SK-N-SH (cell line): ENCODE data around the gene ARHGEF37.

Experiments
- CHD2 ChIP-seq: fragments of 150-350 bp; IDR thresholded peaks from 2 replicates; pipeline ENCODE4 v1.6.1; 2018; ENCODE audit warnings: low read length; ENCODE audit not compliant: partially characterized antibody
- EP300 ChIP-seq, 2 experiments: IDR thresholded peaks; 2 replicates each; pipeline versions ENCODE4 v1.4.0 to v1.6.1; 2012; ENCODE audit warnings: borderline replicate concordance in 1 of 2, low read depth in 1 of 2, low read length in 1 of 2
- GATA2 ChIP-seq: sonication (generic); formaldehyde crosslinking; IDR thresholded peaks from 2 replicates; pipeline ENCODE4 v1.5.0; 2020; ENCODE audit warnings: mild to moderate bottlenecking, missing genetic modification reagents
- JUND ChIP-seq: IDR thresholded peaks from 2 replicates; pipeline ENCODE4 v1.4.0; 2012
- NFIC ChIP-seq: IDR thresholded peaks from 2 replicates; pipeline ENCODE4 v1.4.0; 2012; ENCODE audit warnings: borderline replicate concordance
- NRF1 ChIP-seq: IDR thresholded peaks from 2 replicates; pipeline ENCODE4 v1.6.1; 2012; ENCODE audit warnings: low read depth, mild to moderate bottlenecking, low read length
- POLR2AphosphoS5 ChIP-seq: IDR thresholded peaks from 2 replicates; pipeline ENCODE4 v1.6.1; 2012; ENCODE audit warnings: low read depth, low read length
- RAD21 ChIP-seq: IDR thresholded peaks from 2 replicates; pipeline ENCODE4 v1.6.1; 2012; ENCODE audit warnings: mild to moderate bottlenecking, low read length
- RXRA ChIP-seq: IDR thresholded peaks from 2 replicates; pipeline ENCODE4 v1.4.0; 2012; ENCODE audit warnings: low read depth, mild to moderate bottlenecking, borderline replicate concordance
- YY1 ChIP-seq: IDR thresholded peaks from 2 replicates; pipeline ENCODE4 v1.4.0; 2012; ENCODE audit warnings: low read depth, mild to moderate bottlenecking
- ZBTB33 ChIP-seq: IDR thresholded peaks from 2 replicates; pipeline ENCODE4 v1.4.0; 2012; ENCODE audit warnings: low read depth, borderline replicate concordance
- TF ChIP-seq, protein P1 (sequence below): fragments of 200-600 bp; sonication (generic); IDR thresholded peaks from 2 replicates; pipeline ENCODE4 v1.6.1; 2017; ENCODE audit warnings: antibody characterized with exemption, mild to moderate bottlenecking, moderate library complexity
- TF ChIP-seq, protein P2 (sequence below): fragments of 150-350 bp; IDR thresholded peaks from 2 replicates; pipeline ENCODE4 v1.6.1; 2017; ENCODE audit warnings: antibody characterized with exemption, low read length, low read depth, borderline replicate concordance
- TF ChIP-seq, protein P3 (sequence below): IDR thresholded peaks from 2 replicates; pipeline ENCODE4 v1.6.1; 2012; ENCODE audit warnings: mild to moderate bottlenecking, low read depth, low read length, moderate library complexity

GRCh38 chr5:149581931-149582768 lies 852 bp downstream of the ARHGEF37 start:
- TF ChIP-seq, protein P1, sequence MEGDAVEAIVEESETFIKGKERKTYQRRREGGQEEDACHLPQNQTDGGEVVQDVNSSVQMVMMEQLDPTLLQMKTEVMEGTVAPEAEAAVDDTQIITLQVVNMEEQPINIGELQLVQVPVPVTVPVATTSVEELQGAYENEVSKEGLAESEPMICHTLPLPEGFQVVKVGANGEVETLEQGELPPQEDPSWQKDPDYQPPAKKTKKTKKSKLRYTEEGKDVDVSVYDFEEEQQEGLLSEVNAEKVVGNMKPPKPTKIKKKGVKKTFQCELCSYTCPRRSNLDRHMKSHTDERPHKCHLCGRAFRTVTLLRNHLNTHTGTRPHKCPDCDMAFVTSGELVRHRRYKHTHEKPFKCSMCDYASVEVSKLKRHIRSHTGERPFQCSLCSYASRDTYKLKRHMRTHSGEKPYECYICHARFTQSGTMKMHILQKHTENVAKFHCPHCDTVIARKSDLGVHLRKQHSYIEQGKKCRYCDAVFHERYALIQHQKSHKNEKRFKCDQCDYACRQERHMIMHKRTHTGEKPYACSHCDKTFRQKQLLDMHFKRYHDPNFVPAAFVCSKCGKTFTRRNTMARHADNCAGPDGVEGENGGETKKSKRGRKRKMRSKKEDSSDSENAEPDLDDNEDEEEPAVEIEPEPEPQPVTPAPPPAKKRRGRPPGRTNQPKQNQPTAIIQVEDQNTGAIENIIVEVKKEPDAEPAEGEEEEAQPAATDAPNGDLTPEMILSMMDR, result no peak
- TF ChIP-seq CHD2 (no peak), JUND (no peak), ZBTB33 (no peak), NRF1 (no peak), YY1 (no peak), POLR2AphosphoS5 (no peak), EP300 (IDR thresholded peaks at IDR 0.05; ENCODE audit: borderline replicate concordance in 1 of 2, low read depth in 1 of 2, low read length in 1 of 2) (no peak), RAD21 (no peak), GATA2 (CRISPR knock-in tag) (no peak), RXRA (no peak), NFIC (no peak)
- TF ChIP-seq, protein P2, sequence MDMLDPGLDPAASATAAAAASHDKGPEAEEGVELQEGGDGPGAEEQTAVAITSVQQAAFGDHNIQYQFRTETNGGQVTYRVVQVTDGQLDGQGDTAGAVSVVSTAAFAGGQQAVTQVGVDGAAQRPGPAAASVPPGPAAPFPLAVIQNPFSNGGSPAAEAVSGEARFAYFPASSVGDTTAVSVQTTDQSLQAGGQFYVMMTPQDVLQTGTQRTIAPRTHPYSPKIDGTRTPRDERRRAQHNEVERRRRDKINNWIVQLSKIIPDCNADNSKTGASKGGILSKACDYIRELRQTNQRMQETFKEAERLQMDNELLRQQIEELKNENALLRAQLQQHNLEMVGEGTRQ, result no peak
- TF ChIP-seq, protein P3, sequence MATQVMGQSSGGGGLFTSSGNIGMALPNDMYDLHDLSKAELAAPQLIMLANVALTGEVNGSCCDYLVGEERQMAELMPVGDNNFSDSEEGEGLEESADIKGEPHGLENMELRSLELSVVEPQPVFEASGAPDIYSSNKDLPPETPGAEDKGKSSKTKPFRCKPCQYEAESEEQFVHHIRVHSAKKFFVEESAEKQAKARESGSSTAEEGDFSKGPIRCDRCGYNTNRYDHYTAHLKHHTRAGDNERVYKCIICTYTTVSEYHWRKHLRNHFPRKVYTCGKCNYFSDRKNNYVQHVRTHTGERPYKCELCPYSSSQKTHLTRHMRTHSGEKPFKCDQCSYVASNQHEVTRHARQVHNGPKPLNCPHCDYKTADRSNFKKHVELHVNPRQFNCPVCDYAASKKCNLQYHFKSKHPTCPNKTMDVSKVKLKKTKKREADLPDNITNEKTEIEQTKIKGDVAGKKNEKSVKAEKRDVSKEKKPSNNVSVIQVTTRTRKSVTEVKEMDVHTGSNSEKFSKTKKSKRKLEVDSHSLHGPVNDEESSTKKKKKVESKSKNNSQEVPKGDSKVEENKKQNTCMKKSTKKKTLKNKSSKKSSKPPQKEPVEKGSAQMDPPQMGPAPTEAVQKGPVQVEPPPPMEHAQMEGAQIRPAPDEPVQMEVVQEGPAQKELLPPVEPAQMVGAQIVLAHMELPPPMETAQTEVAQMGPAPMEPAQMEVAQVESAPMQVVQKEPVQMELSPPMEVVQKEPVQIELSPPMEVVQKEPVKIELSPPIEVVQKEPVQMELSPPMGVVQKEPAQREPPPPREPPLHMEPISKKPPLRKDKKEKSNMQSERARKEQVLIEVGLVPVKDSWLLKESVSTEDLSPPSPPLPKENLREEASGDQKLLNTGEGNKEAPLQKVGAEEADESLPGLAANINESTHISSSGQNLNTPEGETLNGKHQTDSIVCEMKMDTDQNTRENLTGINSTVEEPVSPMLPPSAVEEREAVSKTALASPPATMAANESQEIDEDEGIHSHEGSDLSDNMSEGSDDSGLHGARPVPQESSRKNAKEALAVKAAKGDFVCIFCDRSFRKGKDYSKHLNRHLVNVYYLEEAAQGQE, result no peak
